Spleen (tissue), 7 donors: ENCODE measurements around the gene FBXW4.

Experiments
- POLR2A ChIP-seq, 3 donors: fragments of 450-650 bp; IDR thresholded peaks; one replicate each; pipeline ENCODE4 v1.5.1; 2017; ENCODE audit warnings: antibody characterized with exemption in 3 of 3, mild to moderate bottlenecking in 1 of 3
- POLR2AphosphoS5 ChIP-seq, 3 donors: sonication (generic); formaldehyde crosslinking; IDR thresholded peaks; one replicate each; pipeline ENCODE4 v1.5.1; 2017; ENCODE audit warnings: antibody characterized with exemption in 3 of 3
- TF ChIP-seq, protein P1 (sequence below), 11 experiments: fragments of 200-600 bp in 7 of 11; fragments of 450-650 bp in 4 of 11; sonication (generic) in 4 of 11; IDR thresholded peaks in 8 of 11; conservative IDR thresholded peaks in 3 of 11; 1 replicate in 7 of 11; 2 replicates in 4 of 11; pipeline versions ENCODE4 v1.4.0 to v1.8.0; 2016 to 2021; ENCODE audit warnings: antibody characterized with exemption in 11 of 11, inconsistent platforms in 4 of 11, mild to moderate bottlenecking in 1 of 11
- donor health status: DM: no; HTN: no; CAD: no; lungs with moderate emphysema.
- donor health status: DM: no; HTN: no; CAD: no.
- donor health status: DM: no; HTN: no; CAD: no.

DNA sequence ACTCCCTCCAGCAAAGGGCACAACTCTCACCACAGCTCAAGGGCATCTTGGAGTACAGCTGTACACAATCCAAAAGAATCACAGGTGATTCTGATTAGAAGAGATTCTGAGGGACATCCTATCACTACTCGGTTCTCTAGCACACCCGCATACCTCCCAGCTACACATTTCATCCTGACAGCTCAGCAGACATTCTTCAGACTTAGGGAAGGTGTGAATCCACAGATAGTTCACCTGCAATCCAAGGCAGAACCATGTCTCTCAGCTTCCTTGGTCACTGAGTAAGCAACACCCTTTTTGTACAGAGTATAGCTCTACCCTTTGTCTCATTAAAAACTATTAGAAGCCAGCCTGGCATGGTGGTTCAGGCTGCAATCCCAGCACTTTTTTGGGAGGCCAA, 26.8 kb upstream of the FBXW4 start:
- TF ChIP-seq, protein P1, sequence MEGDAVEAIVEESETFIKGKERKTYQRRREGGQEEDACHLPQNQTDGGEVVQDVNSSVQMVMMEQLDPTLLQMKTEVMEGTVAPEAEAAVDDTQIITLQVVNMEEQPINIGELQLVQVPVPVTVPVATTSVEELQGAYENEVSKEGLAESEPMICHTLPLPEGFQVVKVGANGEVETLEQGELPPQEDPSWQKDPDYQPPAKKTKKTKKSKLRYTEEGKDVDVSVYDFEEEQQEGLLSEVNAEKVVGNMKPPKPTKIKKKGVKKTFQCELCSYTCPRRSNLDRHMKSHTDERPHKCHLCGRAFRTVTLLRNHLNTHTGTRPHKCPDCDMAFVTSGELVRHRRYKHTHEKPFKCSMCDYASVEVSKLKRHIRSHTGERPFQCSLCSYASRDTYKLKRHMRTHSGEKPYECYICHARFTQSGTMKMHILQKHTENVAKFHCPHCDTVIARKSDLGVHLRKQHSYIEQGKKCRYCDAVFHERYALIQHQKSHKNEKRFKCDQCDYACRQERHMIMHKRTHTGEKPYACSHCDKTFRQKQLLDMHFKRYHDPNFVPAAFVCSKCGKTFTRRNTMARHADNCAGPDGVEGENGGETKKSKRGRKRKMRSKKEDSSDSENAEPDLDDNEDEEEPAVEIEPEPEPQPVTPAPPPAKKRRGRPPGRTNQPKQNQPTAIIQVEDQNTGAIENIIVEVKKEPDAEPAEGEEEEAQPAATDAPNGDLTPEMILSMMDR (IDR thresholded peaks at IDR 0.05 in 8 of 11, conservative IDR thresholded peaks at IDR 0.05 in 3 of 11) = no peak
- TF ChIP-seq POLR2A (IDR thresholded peaks at IDR 0.05) (no peak), POLR2AphosphoS5 (IDR thresholded peaks at IDR 0.05) (no peak)
